Suprapubic skin (tissue), 4 donors: ENCODE measurements around the gene ALDH16A1.

Experiments
- POLR2A ChIP-seq, 2 donors: fragments of 450-650 bp; IDR thresholded peaks; one replicate each; pipeline ENCODE4 v1.6.1; 2017; ENCODE audit warnings: antibody characterized with exemption in 2 of 2, mild to moderate bottlenecking in 2 of 2, moderate library complexity in 2 of 2
- POLR2AphosphoS5 ChIP-seq, 3 donors: sonication (generic); formaldehyde crosslinking; IDR thresholded peaks; one replicate each; pipeline ENCODE4 v1.6.1; 2017; ENCODE audit warnings: antibody characterized with exemption in 3 of 3
- TF ChIP-seq, protein P1 (sequence below), 2 donors: fragments of 200-600 bp in 1 of 2; fragments of 450-650 bp in 1 of 2; sonication (generic) in 1 of 2; IDR thresholded peaks; one replicate each; pipeline ENCODE4 v1.5.1; 2016 to 2019; ENCODE audit warnings: antibody characterized with exemption in 2 of 2, mild to moderate bottlenecking in 1 of 2, moderate library complexity in 1 of 2

DNA sequence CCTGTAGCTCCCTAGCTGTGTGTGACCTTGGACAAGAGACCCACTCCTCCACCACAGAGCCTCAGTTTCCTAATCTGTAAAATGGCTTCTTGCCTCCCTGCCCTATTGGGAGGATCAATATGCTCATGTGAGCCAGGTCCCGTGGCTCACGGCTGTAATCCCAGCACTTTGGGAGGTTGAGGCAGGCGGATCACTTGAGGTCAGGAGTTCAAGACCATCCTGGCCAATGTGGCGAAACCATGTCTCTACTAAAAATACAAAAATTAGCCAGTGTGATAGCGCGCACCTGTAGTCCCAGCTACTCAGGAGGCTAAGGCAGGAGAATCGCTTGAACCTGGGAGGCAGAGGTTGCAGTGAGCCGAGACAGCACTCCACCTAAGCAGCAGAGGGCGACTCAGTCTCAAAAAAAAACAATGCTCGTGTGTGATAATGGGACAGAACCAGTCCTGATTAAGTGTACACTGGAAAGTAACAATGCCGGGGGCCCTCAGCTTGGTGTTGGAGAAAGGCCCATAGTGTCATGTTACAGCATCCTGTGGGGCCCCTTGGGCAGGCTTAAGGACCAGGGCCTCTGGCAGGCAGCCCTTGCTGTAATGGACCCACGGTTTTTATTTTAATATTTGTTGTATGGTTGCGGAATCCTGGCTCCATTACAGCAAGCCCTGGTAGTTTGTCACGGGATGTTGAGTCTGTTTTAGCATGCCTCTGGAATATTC, 50.0 kb downstream of the ALDH16A1 start:
- TF ChIP-seq, protein P1, sequence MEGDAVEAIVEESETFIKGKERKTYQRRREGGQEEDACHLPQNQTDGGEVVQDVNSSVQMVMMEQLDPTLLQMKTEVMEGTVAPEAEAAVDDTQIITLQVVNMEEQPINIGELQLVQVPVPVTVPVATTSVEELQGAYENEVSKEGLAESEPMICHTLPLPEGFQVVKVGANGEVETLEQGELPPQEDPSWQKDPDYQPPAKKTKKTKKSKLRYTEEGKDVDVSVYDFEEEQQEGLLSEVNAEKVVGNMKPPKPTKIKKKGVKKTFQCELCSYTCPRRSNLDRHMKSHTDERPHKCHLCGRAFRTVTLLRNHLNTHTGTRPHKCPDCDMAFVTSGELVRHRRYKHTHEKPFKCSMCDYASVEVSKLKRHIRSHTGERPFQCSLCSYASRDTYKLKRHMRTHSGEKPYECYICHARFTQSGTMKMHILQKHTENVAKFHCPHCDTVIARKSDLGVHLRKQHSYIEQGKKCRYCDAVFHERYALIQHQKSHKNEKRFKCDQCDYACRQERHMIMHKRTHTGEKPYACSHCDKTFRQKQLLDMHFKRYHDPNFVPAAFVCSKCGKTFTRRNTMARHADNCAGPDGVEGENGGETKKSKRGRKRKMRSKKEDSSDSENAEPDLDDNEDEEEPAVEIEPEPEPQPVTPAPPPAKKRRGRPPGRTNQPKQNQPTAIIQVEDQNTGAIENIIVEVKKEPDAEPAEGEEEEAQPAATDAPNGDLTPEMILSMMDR (IDR thresholded peaks at IDR 0.05): peak; percentile 58 to 64
- TF ChIP-seq POLR2A (IDR thresholded peaks at IDR 0.05) (no peak), POLR2AphosphoS5 (IDR thresholded peaks at IDR 0.05) (no peak)
